Measurements from ENCODE around the gene TBC1D14.

TBC1D14 gene

GRCh38 chr4:6951880-6952381 lies 42.3 kb downstream of the TBC1D14 start:
- TF ChIP-seq POLR2A (IDR thresholded peaks at IDR 0.05; ENCODE audit: low read depth, low read length): no peak
- no peak for FAIRE-seq
- DNase-seq (ENCODE audit: insufficient read length, low spot score): no peak

- FAIRE-seq (no peak), DNase-seq (ENCODE audit: insufficient read length, low spot score) (peak; percentile 40)
- TF ChIP-seq POLR2A (IDR thresholded peaks at IDR 0.05; ENCODE audit: low read depth, low read length): no peak
Measured at GRCh38 chr4:6953751-6954380, 44.2 kb downstream of the TBC1D14 start.

GRCh38 chr4:6955261-6955911 lies 45.8 kb downstream of the TBC1D14 start:
- DNase-seq (ENCODE audit: insufficient read length, low spot score) (no peak), FAIRE-seq (no peak)
- TF ChIP-seq POLR2A (IDR thresholded peaks at IDR 0.05; ENCODE audit: low read depth, low read length): no peak

GRCh38 chr4:6956087-6956433 lies 46.4 kb downstream of the TBC1D14 start:
- DNase-seq (ENCODE audit: insufficient read length, low spot score) (no peak), FAIRE-seq (no peak)
- TF ChIP-seq POLR2A (IDR thresholded peaks at IDR 0.05; ENCODE audit: low read depth, low read length): no peak

- DNase-seq (ENCODE audit: insufficient read length, low spot score) (no peak), FAIRE-seq (no peak)
- TF ChIP-seq POLR2A (IDR thresholded peaks at IDR 0.05; ENCODE audit: low read depth, low read length): no peak
Measured at GRCh38 chr4:6956434-6957147, 47.0 kb downstream of the TBC1D14 start.

GRCh38 chr4:6957148-6957520 lies 47.5 kb downstream of the TBC1D14 start:
- no peak for TF ChIP-seq POLR2A (IDR thresholded peaks at IDR 0.05; ENCODE audit: low read depth, low read length)
- FAIRE-seq: no peak
- DNase-seq (ENCODE audit: insufficient read length, low spot score): no peak

GRCh38 chr4:6957994-6958393 lies 48.4 kb downstream of the TBC1D14 start:
- DNase-seq (ENCODE audit: insufficient read length, low spot score) (no peak), FAIRE-seq (no peak)
- TF ChIP-seq POLR2A (IDR thresholded peaks at IDR 0.05; ENCODE audit: low read depth, low read length): no peak

- FAIRE-seq (no peak), DNase-seq (ENCODE audit: insufficient read length, low spot score) (no peak)
- TF ChIP-seq POLR2A (IDR thresholded peaks at IDR 0.05; ENCODE audit: low read depth, low read length): no peak
Measured at GRCh38 chr4:6959261-6959660, 49.6 kb downstream of the TBC1D14 start.

GRCh38 chr4:6960154-6960553 lies 50.5 kb downstream of the TBC1D14 start:
- DNase-seq (ENCODE audit: insufficient read length, low spot score): no peak
- no peak for TF ChIP-seq POLR2A (IDR thresholded peaks at IDR 0.05; ENCODE audit: low read depth, low read length)
- no peak for FAIRE-seq

- TF ChIP-seq POLR2A (IDR thresholded peaks at IDR 0.05; ENCODE audit: low read depth, low read length): no peak
- FAIRE-seq (no peak), DNase-seq (ENCODE audit: insufficient read length, low spot score) (no peak)
Measured at GRCh38 chr4:6960628-6961412, 51.2 kb downstream of the TBC1D14 start.

GRCh38 chr4:6961496-6962210 lies 52.0 kb downstream of the TBC1D14 start:
- TF ChIP-seq POLR2A (IDR thresholded peaks at IDR 0.05; ENCODE audit: low read depth, low read length): no peak
- no peak for DNase-seq (ENCODE audit: insufficient read length, low spot score)
- FAIRE-seq: no peak

GRCh38 chr4:6962211-6963041 lies 52.8 kb downstream of the TBC1D14 start:
- no peak for FAIRE-seq
- DNase-seq (ENCODE audit: insufficient read length, low spot score): no peak
- no peak for TF ChIP-seq POLR2A (IDR thresholded peaks at IDR 0.05; ENCODE audit: low read depth, low read length)

Data from H54 (cell line).